Measurements from ENCODE around the gene CD72.

The CD72 gene

DNA sequence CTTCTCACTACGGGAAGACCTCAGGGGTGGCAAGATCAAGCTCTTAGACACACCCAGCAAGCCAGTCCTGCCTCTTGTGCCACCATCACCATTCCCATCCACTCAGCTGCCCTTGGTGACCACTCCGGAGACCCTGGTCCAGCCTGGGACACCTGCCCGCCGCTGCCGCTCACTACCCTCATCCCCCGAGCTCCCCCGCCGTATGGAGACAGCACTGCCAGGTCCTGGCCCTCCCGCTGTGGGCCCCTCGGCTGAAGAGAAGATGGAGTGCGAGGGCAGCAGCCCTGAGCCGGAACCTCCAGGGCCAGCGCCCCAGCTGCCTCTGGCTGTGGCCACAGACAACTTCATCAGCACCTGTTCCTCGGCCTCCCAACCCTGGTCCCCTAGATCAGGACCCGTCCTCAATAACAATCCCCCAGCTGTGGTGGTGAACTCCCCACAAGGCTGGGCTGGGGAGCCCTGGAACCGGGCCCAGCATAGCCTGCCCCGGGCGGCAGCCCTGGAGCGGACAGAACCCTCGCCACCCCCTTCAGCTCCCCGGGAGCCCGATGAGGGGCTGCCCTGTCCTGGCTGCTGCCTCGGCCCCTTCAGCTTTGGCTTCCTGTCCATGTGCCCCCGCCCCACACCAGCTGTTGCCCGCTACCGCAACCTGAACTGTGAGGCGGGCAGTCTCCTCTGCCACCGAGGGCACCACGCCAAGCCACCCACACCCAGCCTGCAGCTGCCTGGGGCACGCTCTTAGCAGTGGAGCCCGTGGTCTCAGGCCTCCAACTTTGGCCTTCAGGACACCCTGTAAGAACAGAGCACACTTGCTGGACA lies 9.0 kb downstream of the CD72 start:
- TF ChIP-seq EGR1 (IDR thresholded peaks at IDR 0.05) (no peak), RAD21 (IDR thresholded peaks at IDR 0.05; ENCODE audit: low read depth) (no peak), YY1 (IDR thresholded peaks at IDR 0.05; ENCODE audit: low read depth) (no peak), TCF12 (IDR thresholded peaks at IDR 0.05; ENCODE audit: low read depth) (no peak), NFIC (IDR thresholded peaks at IDR 0.05) (no peak), TEAD4 (IDR thresholded peaks at IDR 0.05) (no peak), CREB1 (IDR thresholded peaks at IDR 0.05; ENCODE audit: low read depth) (no peak), CEBPB (IDR thresholded peaks at IDR 0.05) (no peak), ZBTB7A (IDR thresholded peaks at IDR 0.05; ENCODE audit: low read depth) (no peak), FOXM1 (IDR thresholded peaks at IDR 0.05; ENCODE audit: borderline replicate concordance, low read depth) (no peak), TAF1 (IDR thresholded peaks at IDR 0.05; ENCODE audit: low read depth) (no peak), EP300 (IDR thresholded peaks at IDR 0.05; ENCODE audit: borderline replicate concordance) (no peak)
- TF ChIP-seq, protein P1, sequence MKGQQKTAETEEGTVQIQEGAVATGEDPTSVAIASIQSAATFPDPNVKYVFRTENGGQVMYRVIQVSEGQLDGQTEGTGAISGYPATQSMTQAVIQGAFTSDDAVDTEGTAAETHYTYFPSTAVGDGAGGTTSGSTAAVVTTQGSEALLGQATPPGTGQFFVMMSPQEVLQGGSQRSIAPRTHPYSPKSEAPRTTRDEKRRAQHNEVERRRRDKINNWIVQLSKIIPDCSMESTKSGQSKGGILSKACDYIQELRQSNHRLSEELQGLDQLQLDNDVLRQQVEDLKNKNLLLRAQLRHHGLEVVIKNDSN (IDR thresholded peaks at IDR 0.05) = no peak
- TF ChIP-seq, protein P2, sequence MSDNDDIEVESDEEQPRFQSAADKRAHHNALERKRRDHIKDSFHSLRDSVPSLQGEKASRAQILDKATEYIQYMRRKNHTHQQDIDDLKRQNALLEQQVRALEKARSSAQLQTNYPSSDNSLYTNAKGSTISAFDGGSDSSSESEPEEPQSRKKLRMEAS (IDR thresholded peaks at IDR 0.05) = no peak

DNA sequence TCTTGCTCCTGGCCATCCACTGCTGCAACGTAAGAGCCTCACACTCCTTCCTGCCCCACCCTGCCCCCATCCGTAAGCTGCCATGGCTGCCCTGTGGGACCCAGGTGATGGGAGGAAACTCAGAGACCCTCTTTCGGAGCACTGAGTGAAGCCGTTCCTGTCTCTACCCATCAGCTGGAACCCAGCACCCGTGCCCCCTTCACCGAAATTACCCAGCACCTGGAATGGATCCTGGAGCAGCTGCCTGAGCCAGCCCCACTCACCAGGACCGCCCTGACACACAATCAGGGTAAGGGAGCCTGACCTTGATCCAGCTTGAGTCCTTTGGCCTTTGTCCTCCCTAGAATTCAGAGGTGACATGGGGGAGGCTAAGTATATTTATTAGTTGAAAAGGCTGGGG lies 10.0 kb downstream of the CD72 start:
- TF ChIP-seq TCF12 (IDR thresholded peaks at IDR 0.05; ENCODE audit: low read depth) (no peak), YY1 (IDR thresholded peaks at IDR 0.05; ENCODE audit: low read depth) (no peak), TAF1 (IDR thresholded peaks at IDR 0.05; ENCODE audit: low read depth) (no peak), RAD21 (IDR thresholded peaks at IDR 0.05; ENCODE audit: low read depth) (no peak), EGR1 (IDR thresholded peaks at IDR 0.05) (no peak), ZBTB7A (IDR thresholded peaks at IDR 0.05; ENCODE audit: low read depth) (no peak), NFIC (IDR thresholded peaks at IDR 0.05) (no peak), EP300 (IDR thresholded peaks at IDR 0.05; ENCODE audit: borderline replicate concordance) (no peak), CEBPB (IDR thresholded peaks at IDR 0.05) (no peak), CREB1 (IDR thresholded peaks at IDR 0.05; ENCODE audit: low read depth) (no peak), TEAD4 (IDR thresholded peaks at IDR 0.05) (no peak), FOXM1 (IDR thresholded peaks at IDR 0.05; ENCODE audit: borderline replicate concordance, low read depth) (no peak)
- TF ChIP-seq, protein P1 (IDR thresholded peaks at IDR 0.05) = no peak
- TF ChIP-seq, protein P2 (IDR thresholded peaks at IDR 0.05) = no peak
- TF ChIP-seq, protein P3, sequence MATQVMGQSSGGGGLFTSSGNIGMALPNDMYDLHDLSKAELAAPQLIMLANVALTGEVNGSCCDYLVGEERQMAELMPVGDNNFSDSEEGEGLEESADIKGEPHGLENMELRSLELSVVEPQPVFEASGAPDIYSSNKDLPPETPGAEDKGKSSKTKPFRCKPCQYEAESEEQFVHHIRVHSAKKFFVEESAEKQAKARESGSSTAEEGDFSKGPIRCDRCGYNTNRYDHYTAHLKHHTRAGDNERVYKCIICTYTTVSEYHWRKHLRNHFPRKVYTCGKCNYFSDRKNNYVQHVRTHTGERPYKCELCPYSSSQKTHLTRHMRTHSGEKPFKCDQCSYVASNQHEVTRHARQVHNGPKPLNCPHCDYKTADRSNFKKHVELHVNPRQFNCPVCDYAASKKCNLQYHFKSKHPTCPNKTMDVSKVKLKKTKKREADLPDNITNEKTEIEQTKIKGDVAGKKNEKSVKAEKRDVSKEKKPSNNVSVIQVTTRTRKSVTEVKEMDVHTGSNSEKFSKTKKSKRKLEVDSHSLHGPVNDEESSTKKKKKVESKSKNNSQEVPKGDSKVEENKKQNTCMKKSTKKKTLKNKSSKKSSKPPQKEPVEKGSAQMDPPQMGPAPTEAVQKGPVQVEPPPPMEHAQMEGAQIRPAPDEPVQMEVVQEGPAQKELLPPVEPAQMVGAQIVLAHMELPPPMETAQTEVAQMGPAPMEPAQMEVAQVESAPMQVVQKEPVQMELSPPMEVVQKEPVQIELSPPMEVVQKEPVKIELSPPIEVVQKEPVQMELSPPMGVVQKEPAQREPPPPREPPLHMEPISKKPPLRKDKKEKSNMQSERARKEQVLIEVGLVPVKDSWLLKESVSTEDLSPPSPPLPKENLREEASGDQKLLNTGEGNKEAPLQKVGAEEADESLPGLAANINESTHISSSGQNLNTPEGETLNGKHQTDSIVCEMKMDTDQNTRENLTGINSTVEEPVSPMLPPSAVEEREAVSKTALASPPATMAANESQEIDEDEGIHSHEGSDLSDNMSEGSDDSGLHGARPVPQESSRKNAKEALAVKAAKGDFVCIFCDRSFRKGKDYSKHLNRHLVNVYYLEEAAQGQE (IDR thresholded peaks at IDR 0.05; ENCODE audit: low read depth) = no peak

DNA sequence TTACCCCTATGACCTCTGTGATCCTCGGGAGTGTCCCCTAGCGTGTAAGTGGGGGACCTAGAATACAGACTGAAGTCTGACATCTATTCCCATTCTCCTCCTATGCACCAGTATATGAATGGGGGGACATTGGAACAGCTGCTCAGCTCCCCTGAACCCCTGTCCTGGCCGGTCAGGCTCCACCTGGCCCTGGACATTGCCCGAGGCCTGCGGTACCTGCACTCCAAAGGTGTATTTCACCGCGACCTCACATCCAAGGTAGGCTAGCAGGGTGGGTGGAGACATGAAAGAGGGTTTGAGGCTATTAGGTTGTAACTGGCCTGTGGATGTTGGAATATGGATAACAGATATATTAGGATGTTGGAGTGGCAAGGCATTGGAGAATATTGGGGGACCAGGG lies 11.5 kb downstream of the CD72 start:
- no peak for TF ChIP-seq TCF12 (IDR thresholded peaks at IDR 0.05; ENCODE audit: low read depth)
- TF ChIP-seq, protein P3 (IDR thresholded peaks at IDR 0.05; ENCODE audit: low read depth) = no peak
- TF ChIP-seq CEBPB (IDR thresholded peaks at IDR 0.05) = no peak
- no peak for TF ChIP-seq NFIC (IDR thresholded peaks at IDR 0.05)
- TF ChIP-seq TEAD4 (IDR thresholded peaks at IDR 0.05) = no peak
- no peak for TF ChIP-seq RAD21 (IDR thresholded peaks at IDR 0.05; ENCODE audit: low read depth)
- TF ChIP-seq YY1 (IDR thresholded peaks at IDR 0.05; ENCODE audit: low read depth) = no peak

DNA sequence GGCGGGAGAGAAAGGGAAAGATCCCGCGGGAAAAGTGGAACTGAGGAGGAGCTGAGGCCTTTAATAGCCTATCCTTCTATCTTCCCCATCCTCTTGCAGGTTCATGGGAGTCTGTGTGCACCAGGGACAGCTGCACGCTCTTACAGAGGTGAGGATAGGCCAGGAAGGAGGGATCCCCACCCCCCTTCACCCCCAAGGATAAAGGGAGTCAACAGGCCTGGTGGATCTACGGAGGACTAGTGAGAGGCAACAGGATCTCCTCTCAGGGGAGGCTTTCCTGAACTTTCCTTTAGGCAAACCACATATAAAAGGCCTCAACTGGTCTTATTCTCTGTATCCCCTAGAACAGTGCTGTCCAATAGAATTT lies 12.1 kb downstream of the CD72 start:
- TF ChIP-seq EP300 (IDR thresholded peaks at IDR 0.05; ENCODE audit: borderline replicate concordance) (no peak), TCF12 (IDR thresholded peaks at IDR 0.05; ENCODE audit: low read depth) (no peak), NFIC (IDR thresholded peaks at IDR 0.05) (no peak), ZBTB7A (IDR thresholded peaks at IDR 0.05; ENCODE audit: low read depth) (no peak), EGR1 (IDR thresholded peaks at IDR 0.05) (no peak), YY1 (IDR thresholded peaks at IDR 0.05; ENCODE audit: low read depth) (no peak), CREB1 (IDR thresholded peaks at IDR 0.05; ENCODE audit: low read depth) (no peak), CEBPB (IDR thresholded peaks at IDR 0.05) (no peak), TEAD4 (IDR thresholded peaks at IDR 0.05) (no peak), FOXM1 (IDR thresholded peaks at IDR 0.05; ENCODE audit: borderline replicate concordance, low read depth) (no peak), TAF1 (IDR thresholded peaks at IDR 0.05; ENCODE audit: low read depth) (no peak), RAD21 (IDR thresholded peaks at IDR 0.05; ENCODE audit: low read depth) (no peak)
- TF ChIP-seq, protein P2 (IDR thresholded peaks at IDR 0.05) = no peak
- TF ChIP-seq, protein P1 (IDR thresholded peaks at IDR 0.05) = no peak
- TF ChIP-seq, protein P3 (IDR thresholded peaks at IDR 0.05; ENCODE audit: low read depth) = no peak
